ENCODE data around the gene KRT74. TPM values are rescaled to one million over a fixed set of nuclear protein-coding genes. Genes with fewer than 3 reads are reported as not detected.

KRT74 gene
- total RNA-seq, 4 donors from 2014 or later = not detected

DNA sequence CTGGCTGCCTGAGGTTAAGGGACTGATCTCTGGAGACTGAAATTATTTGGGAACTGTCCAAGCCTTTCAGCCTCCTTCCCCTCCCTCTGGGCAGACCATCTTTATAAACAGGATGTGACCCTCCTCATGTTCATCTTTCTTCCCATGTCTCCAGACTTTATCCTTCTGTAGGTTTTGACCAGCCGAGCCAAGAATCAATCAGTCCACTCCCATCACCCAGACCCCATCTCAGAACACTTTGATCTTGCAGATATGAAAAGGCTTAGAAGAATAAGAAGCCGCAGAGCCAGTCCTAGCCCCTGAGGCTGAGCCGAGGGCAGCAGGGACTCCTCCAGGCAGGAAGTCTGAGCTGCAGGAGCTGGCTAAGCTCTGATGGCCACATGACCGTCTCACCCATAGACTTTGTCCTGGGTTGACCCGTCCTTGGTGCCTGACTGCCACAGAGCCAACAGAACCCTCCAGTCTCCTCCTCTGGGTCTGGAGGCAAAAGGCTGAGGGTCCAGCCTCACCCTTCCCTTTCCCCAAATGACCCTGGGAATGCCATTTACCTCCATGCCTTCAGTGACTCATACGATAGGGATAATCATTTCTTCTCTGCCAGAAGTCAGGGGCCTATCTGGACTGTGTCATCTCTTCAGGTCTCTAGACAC lies 22.3 kb downstream of the KRT74 start:
- Histone ChIP-seq H3K27me3 (peaks cover 21% of the 10 kb centered on the region), H3K4me3 (no peak overlapping the region), H3K9me3 (no peaks in the 10 kb centered on the region), H3K27ac (no peak overlapping the region), H3K36me3 (no peaks in the 10 kb centered on the region), H3K4me1 (no peaks in the 10 kb centered on the region)
- ATAC-seq = no peak
- WGBS, 2 donors (ENCODE audit: low coverage in 1 of 2) = 56 to 67% methylated on average over 2 to 3 of the region's 6 CpGs
- TF ChIP-seq POLR2AphosphoS5 (IDR thresholded peaks at IDR 0.05) (no peak), POLR2A (IDR thresholded peaks at IDR 0.05) (no peak)
- TF ChIP-seq, protein P1, sequence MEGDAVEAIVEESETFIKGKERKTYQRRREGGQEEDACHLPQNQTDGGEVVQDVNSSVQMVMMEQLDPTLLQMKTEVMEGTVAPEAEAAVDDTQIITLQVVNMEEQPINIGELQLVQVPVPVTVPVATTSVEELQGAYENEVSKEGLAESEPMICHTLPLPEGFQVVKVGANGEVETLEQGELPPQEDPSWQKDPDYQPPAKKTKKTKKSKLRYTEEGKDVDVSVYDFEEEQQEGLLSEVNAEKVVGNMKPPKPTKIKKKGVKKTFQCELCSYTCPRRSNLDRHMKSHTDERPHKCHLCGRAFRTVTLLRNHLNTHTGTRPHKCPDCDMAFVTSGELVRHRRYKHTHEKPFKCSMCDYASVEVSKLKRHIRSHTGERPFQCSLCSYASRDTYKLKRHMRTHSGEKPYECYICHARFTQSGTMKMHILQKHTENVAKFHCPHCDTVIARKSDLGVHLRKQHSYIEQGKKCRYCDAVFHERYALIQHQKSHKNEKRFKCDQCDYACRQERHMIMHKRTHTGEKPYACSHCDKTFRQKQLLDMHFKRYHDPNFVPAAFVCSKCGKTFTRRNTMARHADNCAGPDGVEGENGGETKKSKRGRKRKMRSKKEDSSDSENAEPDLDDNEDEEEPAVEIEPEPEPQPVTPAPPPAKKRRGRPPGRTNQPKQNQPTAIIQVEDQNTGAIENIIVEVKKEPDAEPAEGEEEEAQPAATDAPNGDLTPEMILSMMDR (IDR thresholded peaks at IDR 0.05) = no peak

- Histone ChIP-seq H3K36me3 (no peaks in the 10 kb centered on the region), H3K4me3 (no peak overlapping the region), H3K27me3 (peaks cover 16% of the 10 kb centered on the region), H3K4me1 (no peaks in the 10 kb centered on the region), H3K27ac (no peak overlapping the region), H3K9me3 (no peaks in the 10 kb centered on the region)
- TF ChIP-seq, protein P1 (IDR thresholded peaks at IDR 0.05) = no peak
- TF ChIP-seq POLR2A (IDR thresholded peaks at IDR 0.05) = no peak
- no CpG with 5 or more reads among the region's 15 CpGs for WGBS, 2 donors (ENCODE audit: low coverage in 1 of 2)
- no peak for ATAC-seq
Observed at GRCh38 chr12:52546126-52546525, 27.5 kb downstream of the KRT74 start.

DNA sequence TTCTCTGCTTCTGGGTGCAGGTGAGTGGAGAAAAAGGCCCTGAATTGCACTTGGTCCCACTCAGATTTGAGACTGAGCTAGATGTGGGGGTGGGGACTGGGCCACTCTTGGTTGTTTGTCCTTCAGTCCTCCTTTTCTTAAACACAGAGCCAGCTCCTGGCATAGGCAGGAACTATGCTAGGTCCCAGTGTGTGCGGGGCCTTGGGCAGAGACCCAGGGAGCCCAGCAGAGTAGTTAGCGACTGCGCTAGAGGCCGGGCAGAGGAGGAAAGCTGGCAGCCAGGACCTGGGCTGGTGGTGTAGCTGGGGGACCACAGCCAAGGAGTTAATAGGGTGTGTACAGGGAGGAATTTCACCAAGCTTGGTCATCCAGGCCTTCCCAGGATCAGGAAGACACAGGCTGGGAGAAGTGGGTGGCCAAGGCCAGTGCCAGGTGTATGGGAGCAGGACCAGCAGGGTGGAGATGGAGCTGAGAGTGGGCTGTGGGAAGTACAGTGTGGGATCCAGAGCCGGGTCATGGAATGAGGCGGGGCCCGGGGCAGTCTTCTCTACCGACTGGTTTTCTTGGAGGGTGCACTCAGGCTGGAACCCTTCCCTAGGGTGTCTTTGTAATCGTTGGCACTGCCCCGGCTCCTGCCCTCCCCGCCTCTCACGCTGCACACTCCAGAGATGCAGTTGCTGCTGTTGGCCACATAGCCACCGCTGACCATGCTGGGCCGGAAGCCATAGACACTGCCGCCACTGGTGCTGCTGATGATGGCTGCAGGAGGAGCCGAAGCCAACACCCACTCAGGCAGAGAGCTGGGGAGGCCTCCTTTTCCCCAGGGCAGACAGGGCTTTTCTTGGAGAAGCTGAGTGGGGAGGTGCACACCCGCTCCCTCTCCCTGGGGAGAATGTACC lies 29.4 kb downstream of the KRT74 start:
- TF ChIP-seq EP300 (IDR thresholded peaks at IDR 0.05) (no peak), POLR2AphosphoS5 (IDR thresholded peaks at IDR 0.05) (no peak), POLR2A (IDR thresholded peaks at IDR 0.05) (no peak)
- TF ChIP-seq, protein P1 (IDR thresholded peaks at IDR 0.05) = no peak
- H3K4me1 ChIP-seq = peaks cover 0 to 4% (median 0%) of the 10 kb centered on the region in 3 donors
- ATAC-seq = no peak
- 100% methylated on average over 1 to 2 of the region's 17 CpGs for WGBS, 2 donors (ENCODE audit: low coverage in 1 of 2)
- no peaks in the 10 kb centered on the region for H3K36me3 ChIP-seq
- H3K9me3 ChIP-seq = no peaks in the 10 kb centered on the region
- no peak overlapping the region for H3K27ac ChIP-seq
- H3K4me3 ChIP-seq = no peak overlapping the region
- peaks cover 15% of the 10 kb centered on the region for H3K27me3 ChIP-seq

DNA sequence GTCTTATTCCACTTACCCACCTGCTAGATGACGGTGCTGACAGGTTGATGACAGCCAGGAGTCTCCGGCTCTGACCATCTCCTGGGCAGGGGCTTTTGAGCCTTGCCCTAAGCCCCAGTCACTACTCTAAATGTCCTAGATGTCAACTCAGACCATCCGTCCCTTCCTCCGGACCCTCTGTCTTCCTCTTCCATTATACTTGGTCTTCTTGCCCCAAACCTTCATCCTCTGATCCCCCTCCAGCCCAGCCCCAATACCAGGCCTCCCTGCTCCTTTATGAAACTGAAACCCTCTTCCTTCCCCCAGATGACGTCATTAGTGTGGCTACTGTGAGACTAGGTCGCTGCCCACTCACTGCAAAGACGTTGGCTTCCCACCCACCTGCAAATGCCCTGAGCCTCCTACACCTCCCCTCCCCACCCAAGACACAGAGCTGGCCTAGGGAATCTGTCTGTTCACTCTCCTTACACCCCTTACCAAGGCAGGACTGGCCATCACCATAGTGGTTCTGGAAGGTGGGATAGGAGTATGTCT lies 30.8 kb downstream of the KRT74 start:
- H3K4me1 ChIP-seq = peaks cover 0 to 11% (median 0%) of the 10 kb centered on the region in 3 donors
- TF ChIP-seq POLR2AphosphoS5 (IDR thresholded peaks at IDR 0.05) = no peak
- no peak for TF ChIP-seq EP300 (IDR thresholded peaks at IDR 0.05)
- TF ChIP-seq, protein P1 (IDR thresholded peaks at IDR 0.05) = no peak
- no peak for TF ChIP-seq POLR2A (IDR thresholded peaks at IDR 0.05)
- H3K27ac ChIP-seq = no peak overlapping the region
- no peaks in the 10 kb centered on the region for H3K36me3 ChIP-seq
- H3K27me3 ChIP-seq = peaks cover 4% of the 10 kb centered on the region
- no peaks in the 10 kb centered on the region for H3K9me3 ChIP-seq
- WGBS, 2 donors (ENCODE audit: low coverage in 1 of 2) = 68 to 79% methylated on average over 4 to 6 of the region's 7 CpGs
- no peak for ATAC-seq
- no peak overlapping the region for H3K4me3 ChIP-seq

Measured in gastroesophageal sphincter (tissue), 4 donors.